ENCODE measurements around the gene ZMYM2.
"Not testable (repeated sequence)": the region's sequence is repeated elsewhere in the genome, so short reads cannot be mapped to it uniquely, and the experiment has no call there.

ZMYM2 gene

DNA sequence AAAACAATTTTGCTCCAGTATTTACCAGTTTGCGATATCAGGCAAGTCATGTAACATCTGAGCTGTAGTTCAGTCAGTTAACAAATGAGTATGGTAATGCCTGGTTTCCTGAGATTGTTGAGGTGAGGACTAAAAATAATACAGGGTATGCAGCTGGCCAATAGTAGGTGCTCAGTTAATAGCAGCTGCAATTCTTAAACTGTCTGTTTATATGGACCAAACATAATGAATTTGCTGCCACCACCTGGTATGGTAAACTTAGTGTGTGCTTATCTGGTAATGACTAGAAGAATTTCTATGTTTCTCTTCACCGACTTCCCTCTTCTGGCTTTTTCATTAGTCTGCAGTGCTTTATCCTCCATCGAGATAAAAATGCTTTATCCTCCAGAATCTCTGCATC, 9.1 kb downstream of the ZMYM2 start:
- Histone ChIP-seq H2AFZ (ENCODE audit: low read depth, low read length) (no peak overlapping the region), H3K4me3 (ENCODE audit: low read length) (no peak overlapping the region), H3K4me1 (ENCODE audit: low read length) (no peaks in the 10 kb centered on the region), H3K9me3 (ENCODE audit: insufficient read depth, low read length) (no peaks in the 10 kb centered on the region), H3K36me3 (replicated peaks; ENCODE audit: low read depth, low read length) (peaks cover 73% of the 10 kb centered on the region), H3K4me2 (ENCODE audit: low read length) (no peak overlapping the region), H3K9ac (ENCODE audit: low read length) (no peak overlapping the region), H3K27ac (ENCODE audit: low read length) (no peak overlapping the region), H3K27me3 (ENCODE audit: low read depth, low read length) (no peaks in the 10 kb centered on the region), H4K20me1 (ENCODE audit: insufficient read depth, low read length) (peaks cover 77% of the 10 kb centered on the region), H3K79me2 (ENCODE audit: low read length) (peaks cover 98% of the 10 kb centered on the region)
- TF ChIP-seq, protein P1, sequence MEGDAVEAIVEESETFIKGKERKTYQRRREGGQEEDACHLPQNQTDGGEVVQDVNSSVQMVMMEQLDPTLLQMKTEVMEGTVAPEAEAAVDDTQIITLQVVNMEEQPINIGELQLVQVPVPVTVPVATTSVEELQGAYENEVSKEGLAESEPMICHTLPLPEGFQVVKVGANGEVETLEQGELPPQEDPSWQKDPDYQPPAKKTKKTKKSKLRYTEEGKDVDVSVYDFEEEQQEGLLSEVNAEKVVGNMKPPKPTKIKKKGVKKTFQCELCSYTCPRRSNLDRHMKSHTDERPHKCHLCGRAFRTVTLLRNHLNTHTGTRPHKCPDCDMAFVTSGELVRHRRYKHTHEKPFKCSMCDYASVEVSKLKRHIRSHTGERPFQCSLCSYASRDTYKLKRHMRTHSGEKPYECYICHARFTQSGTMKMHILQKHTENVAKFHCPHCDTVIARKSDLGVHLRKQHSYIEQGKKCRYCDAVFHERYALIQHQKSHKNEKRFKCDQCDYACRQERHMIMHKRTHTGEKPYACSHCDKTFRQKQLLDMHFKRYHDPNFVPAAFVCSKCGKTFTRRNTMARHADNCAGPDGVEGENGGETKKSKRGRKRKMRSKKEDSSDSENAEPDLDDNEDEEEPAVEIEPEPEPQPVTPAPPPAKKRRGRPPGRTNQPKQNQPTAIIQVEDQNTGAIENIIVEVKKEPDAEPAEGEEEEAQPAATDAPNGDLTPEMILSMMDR (IDR thresholded peaks at IDR 0.05; ENCODE audit: low read depth, low read length), result peak; percentile 21
- TF ChIP-seq EZH2phosphoT487 (IDR thresholded peaks at IDR 0.05; ENCODE audit: low read depth), result no peak

DNA sequence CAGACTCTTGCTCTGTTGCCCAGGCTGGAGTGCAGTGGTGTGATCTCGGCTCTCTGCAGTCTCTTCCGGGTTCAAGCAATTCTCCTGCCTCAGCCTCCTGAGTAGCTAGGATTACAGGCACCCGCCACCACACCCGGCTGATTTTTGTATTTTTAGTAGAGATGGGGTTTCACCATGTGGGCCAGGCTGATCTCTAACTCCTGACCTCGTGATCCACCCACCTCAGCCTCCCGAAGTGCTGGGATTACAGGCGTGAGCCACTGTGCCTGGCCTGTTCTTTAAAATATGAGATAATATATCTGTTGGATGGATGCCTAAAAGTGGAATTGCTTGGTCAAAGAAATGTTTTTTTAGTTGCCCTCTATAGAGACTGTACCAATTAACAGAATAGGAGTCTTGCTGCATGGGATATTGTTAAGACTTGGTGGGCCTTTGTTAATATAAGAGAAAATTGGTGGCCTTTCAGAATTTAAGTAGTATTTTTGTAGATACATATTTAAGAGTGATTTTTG, 16.0 kb downstream of the ZMYM2 start:
- not testable (repeated sequence) for H3K4me3 ChIP-seq (ENCODE audit: low read length); H3K27me3 ChIP-seq (ENCODE audit: low read depth, low read length); H3K9ac ChIP-seq (ENCODE audit: low read length); H3K9me3 ChIP-seq (ENCODE audit: insufficient read depth, low read length); H3K27ac ChIP-seq (ENCODE audit: low read length); H2AFZ ChIP-seq (ENCODE audit: low read depth, low read length); H3K4me2 ChIP-seq (ENCODE audit: low read length); H3K4me1 ChIP-seq (ENCODE audit: low read length)
- Histone ChIP-seq H3K36me3 (replicated peaks; ENCODE audit: low read depth, low read length) (peaks cover 72% of the 10 kb centered on the region), H4K20me1 (ENCODE audit: insufficient read depth, low read length) (peaks cover 48% of the 10 kb centered on the region), H3K79me2 (ENCODE audit: low read length) (peaks cover 98% of the 10 kb centered on the region)

DNA sequence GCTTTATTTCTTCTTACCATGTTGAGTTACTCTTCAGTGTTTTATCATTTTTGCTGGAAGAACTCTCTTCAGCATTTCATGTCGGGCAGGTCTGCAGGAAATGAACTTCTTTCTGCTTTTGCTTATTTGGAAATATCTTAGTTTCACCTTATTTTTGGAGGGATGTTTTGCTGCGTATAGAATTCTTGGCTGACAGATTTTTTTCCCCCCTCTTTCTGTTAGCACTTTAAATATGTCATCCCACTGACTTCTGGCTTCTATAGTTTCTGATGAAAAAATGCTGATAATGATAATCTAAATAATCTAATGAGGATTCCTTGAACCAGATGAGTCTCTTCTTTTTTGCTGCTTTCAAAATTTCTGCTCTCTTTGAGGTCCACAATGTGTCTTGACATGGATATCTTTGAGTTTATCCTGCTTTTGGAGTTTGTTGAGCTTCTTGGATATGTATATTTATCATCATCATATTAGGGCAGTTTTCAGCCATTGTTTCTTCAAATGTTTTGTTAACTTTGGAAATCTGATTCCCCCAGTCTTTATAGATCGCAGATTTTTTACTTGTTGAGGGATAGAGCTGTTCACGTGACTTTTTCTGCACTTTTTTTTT, 20.4 kb downstream of the ZMYM2 start:
- H3K27ac ChIP-seq (ENCODE audit: low read length), result no peak overlapping the region
- H3K4me2 ChIP-seq (ENCODE audit: low read length), result no peak overlapping the region
- H3K9ac ChIP-seq (ENCODE audit: low read length), result no peak overlapping the region
- H3K4me3 ChIP-seq (ENCODE audit: low read length), result no peak overlapping the region
- H3K9me3 ChIP-seq (ENCODE audit: insufficient read depth, low read length), result peaks cover 2% of the 10 kb centered on the region; the same call in 1 of the 2 replicates
- no peaks in the 10 kb centered on the region for H3K27me3 ChIP-seq (ENCODE audit: low read depth, low read length)
- peaks cover 54% of the 10 kb centered on the region for H3K36me3 ChIP-seq (replicated peaks; ENCODE audit: low read depth, low read length)
- H3K4me1 ChIP-seq (ENCODE audit: low read length), result no peaks in the 10 kb centered on the region
- no peak overlapping the region for H2AFZ ChIP-seq (ENCODE audit: low read depth, low read length)
- H4K20me1 ChIP-seq (ENCODE audit: insufficient read depth, low read length), result peaks cover 46% of the 10 kb centered on the region
- peaks cover 96% of the 10 kb centered on the region for H3K79me2 ChIP-seq (ENCODE audit: low read length)
- TF ChIP-seq EZH2phosphoT487 (IDR thresholded peaks at IDR 0.05; ENCODE audit: low read depth), result no peak
- TF ChIP-seq, protein P1 (IDR thresholded peaks at IDR 0.05; ENCODE audit: low read depth, low read length), result no peak

DNA sequence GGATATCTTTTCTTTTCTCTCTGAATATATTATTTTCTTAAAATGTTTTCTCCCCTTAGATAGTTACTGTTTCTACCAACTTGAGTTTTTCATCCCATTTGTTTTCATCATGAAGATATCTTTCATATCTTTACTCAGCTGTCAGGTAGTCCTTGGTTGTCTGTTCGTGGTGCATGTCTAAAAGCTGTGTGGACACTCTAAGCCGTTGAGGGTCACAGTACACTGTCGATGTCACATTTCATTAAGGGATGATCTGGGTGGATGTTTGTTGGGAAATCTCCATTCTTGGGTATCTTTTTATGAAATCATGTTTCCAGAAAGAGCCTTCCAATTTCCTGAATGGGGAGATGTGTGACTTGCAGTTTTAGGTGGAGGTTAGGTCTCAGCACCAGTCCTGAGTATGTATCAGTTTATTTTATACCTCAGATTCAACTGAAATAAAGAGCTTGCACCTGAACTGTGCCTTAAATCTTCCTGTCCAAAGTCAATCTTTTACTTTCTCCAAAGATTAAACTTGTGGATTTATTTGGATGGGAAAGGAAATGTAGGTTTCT, 23.2 kb downstream of the ZMYM2 start:
- H3K4me3 ChIP-seq (ENCODE audit: low read length), result no peak overlapping the region
- no peak for TF ChIP-seq EZH2phosphoT487 (IDR thresholded peaks at IDR 0.05; ENCODE audit: low read depth)
- TF ChIP-seq, protein P1 (IDR thresholded peaks at IDR 0.05; ENCODE audit: low read depth, low read length), result no peak
- H3K79me2 ChIP-seq (ENCODE audit: low read length), result peaks cover 94% of the 10 kb centered on the region
- H3K27me3 ChIP-seq (ENCODE audit: low read depth, low read length), result no peaks in the 10 kb centered on the region
- H3K36me3 ChIP-seq (replicated peaks; ENCODE audit: low read depth, low read length), result peaks cover 36% of the 10 kb centered on the region
- 0 out of 2 replicates have a peak, but pooled peaks cover 2% of the 10 kb centered on the region for H3K9me3 ChIP-seq (ENCODE audit: insufficient read depth, low read length)
- H4K20me1 ChIP-seq (ENCODE audit: insufficient read depth, low read length), result peaks cover 53% of the 10 kb centered on the region
- no peak overlapping the region for H3K9ac ChIP-seq (ENCODE audit: low read length)
- H2AFZ ChIP-seq (ENCODE audit: low read depth, low read length), result no peak overlapping the region
- H3K4me1 ChIP-seq (ENCODE audit: low read length), result peaks cover 12% of the 10 kb centered on the region
- no peak overlapping the region for H3K4me2 ChIP-seq (ENCODE audit: low read length)
- H3K27ac ChIP-seq (ENCODE audit: low read length), result no peak overlapping the region

Data from OCI-LY3 (cell line).